HEK293 (cell line): ENCODE measurements around the gene BRD2.

Experiments used
- CTCF ChIA-PET: fragments of 350-600 bp; formaldehyde crosslinking; extraction: SDS; loops from one replicate; lab custom pipeline; 2021; ENCODE audit warnings: antibody characterized with exemption; lab: Yijun Ruan, JAX
- POLR2A ChIA-PET: fragments of 300-600 bp; formaldehyde crosslinking; extraction: SDS; loops from one replicate; lab custom pipeline; 2020; ENCODE audit warnings: antibody characterized with exemption, inconsistent platforms; lab: Yijun Ruan, JAX
- H3K27ac ChIP-seq: fragments of 200-500 bp; sonication (Bioruptor generic); 2 replicates; pipeline ENCODE4 v1.5.1; 2014; ENCODE audit warnings: low read depth, low read length, control low read depth, inconsistent platforms; ENCODE audit errors: extremely low read depth
- H3K36me3 ChIP-seq, 2 experiments: fragments of 200-500 bp in 1 of 2; sonication (Bioruptor generic) in 1 of 2; 1 replicate in 1 of 2; 2 replicates in 1 of 2; pipeline ENCODE4 v1.5.1; 2014 to 2017; ENCODE audit warnings: inconsistent platforms in 2 of 2, low read length in 2 of 2; ENCODE audit not compliant: control insufficient read depth in 2 of 2, insufficient read depth in 1 of 2
- H3K4me1 ChIP-seq: fragments of 200-500 bp; sonication (Bioruptor generic); 2 replicates; pipeline ENCODE4 v1.5.1; 2014; ENCODE audit warnings: mild to moderate bottlenecking, low read length, inconsistent platforms; ENCODE audit not compliant: control insufficient read depth, insufficient read depth
- H3K4me3 ChIP-seq: 2 replicates; pipeline ENCODE4 v1.5.1; 2011; ENCODE audit warnings: low read depth, mild to moderate bottlenecking, control low read depth, low read length, moderate library complexity
- H3K9me3 ChIP-seq: fragments of 200-500 bp; sonication (Bioruptor generic); 2 replicates; pipeline ENCODE4 v1.5.1; 2014; ENCODE audit warnings: low read depth, low read length, inconsistent platforms; ENCODE audit not compliant: control insufficient read depth, insufficient read depth
- ELK4 ChIP-seq: IDR thresholded peaks from 2 replicates; pipeline ENCODE4 v1.6.1; 2011; ENCODE audit warnings: mild to moderate bottlenecking, low read depth, low read length, borderline replicate concordance
- HOXA7 ChIP-seq: sonication (generic); formaldehyde crosslinking; IDR thresholded peaks from 2 replicates; pipeline ENCODE4 v1.8.1; 2022; ENCODE audit warnings: missing genetic modification reagents, borderline replicate concordance
- IKZF3 ChIP-seq: fragments of 450-650 bp; IDR thresholded peaks from 2 replicates; pipeline ENCODE4 v1.5.0; 2018; ENCODE audit warnings: missing biosample characterization, mild to moderate bottlenecking, missing genetic modification characterization, moderate library complexity
- PRDM1 ChIP-seq: fragments of 450-650 bp; formaldehyde crosslinking; IDR thresholded peaks from 2 replicates; pipeline ENCODE4; 2016; ENCODE audit warnings: missing biosample characterization, missing genetic modification characterization
- PRDM2 ChIP-seq: fragments of 450-650 bp; formaldehyde crosslinking; IDR thresholded peaks from 2 replicates; pipeline ENCODE4 v1.5.1; 2016; ENCODE audit warnings: missing biosample characterization, missing genetic modification characterization, borderline replicate concordance
- TCF7L2 ChIP-seq: IDR thresholded peaks from 2 replicates; pipeline ENCODE4 v1.6.1; 2011; ENCODE audit warnings: low read depth, mild to moderate bottlenecking, inconsistent platforms, low read length, moderate library complexity, borderline replicate concordance
- ZNF112 ChIP-seq: fragments of 450-650 bp; formaldehyde crosslinking; IDR thresholded peaks from 2 replicates; pipeline ENCODE4 v1.5.0; 2017; ENCODE audit warnings: missing biosample characterization, missing genetic modification characterization
- ZNF121 ChIP-seq: fragments of 450-650 bp; formaldehyde crosslinking; IDR thresholded peaks from 2 replicates; pipeline ENCODE4 v1.5.1; 2016; ENCODE audit warnings: missing biosample characterization, missing genetic modification characterization
- ZNF26 ChIP-seq: fragments of 450-650 bp; formaldehyde crosslinking; IDR thresholded peaks from 2 replicates; pipeline ENCODE4 v1.5.1; 2016; ENCODE audit warnings: missing biosample characterization, missing genetic modification characterization
- ZNF366 ChIP-seq: fragments of 450-650 bp; formaldehyde crosslinking; conservative IDR thresholded peaks from 2 replicates; pipeline ENCODE4 v1.5.1; 2016; ENCODE audit warnings: missing biosample characterization, missing genetic modification characterization
- ZNF398 ChIP-seq: fragments of 450-650 bp; formaldehyde crosslinking; IDR thresholded peaks from 2 replicates; pipeline ENCODE4 v1.5.1; 2017; ENCODE audit warnings: missing biosample characterization, missing genetic modification characterization
- ZNF501 ChIP-seq: fragments of 450-650 bp; formaldehyde crosslinking; IDR thresholded peaks from 2 replicates; pipeline ENCODE4 v1.5.1; 2016; ENCODE audit warnings: missing biosample characterization, missing genetic modification characterization
- ZNF580 ChIP-seq: fragments of 450-650 bp; formaldehyde crosslinking; IDR thresholded peaks from 2 replicates; pipeline ENCODE4 v1.5.1; 2016; ENCODE audit warnings: missing biosample characterization, missing genetic modification characterization
- ZNF585B ChIP-seq: fragments of 450-650 bp; formaldehyde crosslinking; IDR thresholded peaks from 2 replicates; pipeline ENCODE4 v1.5.1; 2016; ENCODE audit warnings: missing biosample characterization, missing genetic modification characterization
- ZNF621 ChIP-seq: fragments of 450-650 bp; formaldehyde crosslinking; IDR thresholded peaks from 2 replicates; pipeline ENCODE4 v1.5.1; 2017; ENCODE audit warnings: missing biosample characterization, missing genetic modification characterization
- ZNF624 ChIP-seq: fragments of 450-650 bp; formaldehyde crosslinking; IDR thresholded peaks from 2 replicates; pipeline ENCODE4 v1.5.1; 2017; ENCODE audit warnings: missing biosample characterization, missing genetic modification characterization
- ZNF654 ChIP-seq: fragments of 450-650 bp; formaldehyde crosslinking; IDR thresholded peaks from 2 replicates; pipeline ENCODE4 v1.5.1; 2016; ENCODE audit warnings: low read depth, missing biosample characterization, missing genetic modification characterization
- ZSCAN4 ChIP-seq: fragments of 450-650 bp; formaldehyde crosslinking; IDR thresholded peaks from 2 replicates; pipeline ENCODE4 v1.5.1; 2017; ENCODE audit warnings: missing biosample characterization, missing genetic modification characterization
- TF ChIP-seq, protein P1 (sequence below): fragments of 450-650 bp; formaldehyde crosslinking; IDR thresholded peaks from 2 replicates; pipeline ENCODE4 v1.5.1; 2016; ENCODE audit warnings: missing biosample characterization, missing genetic modification characterization

The BRD2 gene

DNA sequence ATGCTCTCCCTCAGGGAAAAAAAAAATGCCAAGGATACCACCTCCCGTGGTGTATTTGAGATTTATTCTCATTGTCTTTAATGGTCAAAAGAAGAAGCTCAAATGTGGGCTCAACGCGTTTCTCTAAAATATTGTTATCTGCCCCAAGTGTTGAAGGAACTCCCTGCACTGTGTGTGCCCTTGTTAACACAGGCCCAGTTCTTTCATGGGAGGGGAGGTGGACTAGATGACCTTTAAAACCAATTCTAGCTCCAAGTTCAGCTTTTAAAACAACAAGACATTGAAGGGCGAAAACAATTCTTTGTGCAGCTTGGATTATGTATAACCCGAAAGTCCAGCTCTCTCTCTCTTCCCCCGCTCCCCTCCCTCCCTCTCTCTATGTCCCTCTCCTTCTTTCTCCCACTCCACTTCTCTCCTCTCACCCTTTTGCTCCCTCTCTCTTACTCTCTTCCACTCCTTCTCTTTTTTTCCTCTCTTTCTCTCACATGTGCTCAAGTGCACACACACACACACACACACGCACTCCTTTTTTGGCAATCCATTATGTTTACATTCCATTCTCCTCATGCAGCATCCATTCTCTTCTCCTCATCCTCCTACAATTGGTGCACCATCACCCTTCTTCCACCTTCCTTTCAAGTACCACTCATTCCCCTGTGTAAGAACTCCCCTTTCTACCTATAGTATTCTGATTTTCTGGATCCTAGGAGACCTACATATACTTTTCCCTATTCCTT lies 36.1 kb upstream of the BRD2 start:
- no peaks in the 10 kb centered on the region for H3K36me3 ChIP-seq
- 0 out of 2 replicates have a peak, but pooled peaks have one; percentile 17 for TF ChIP-seq ZNF398 (tag by site-specific recombination)
- TF ChIP-seq ZNF624 (tag by site-specific recombination): no peak
- TF ChIP-seq ZSCAN4 (tag by site-specific recombination): peak; percentile 67
- TF ChIP-seq ZNF366 (tag by site-specific recombination): 0 out of 2 replicates have a peak, but pooled peaks have one; percentile 23
- peak; percentile 88 for TF ChIP-seq PRDM1 (tag by site-specific recombination)
- TF ChIP-seq, all 188 proteins: peak for 4
- Histone ChIP-seq H3K4me3 (no peak overlapping the region), H3K27ac (no peak overlapping the region), H3K9me3 (no peaks in the 10 kb centered on the region), H3K4me1 (no peaks in the 10 kb centered on the region)
- ChIA-PET CTCF (interaction anchor here (0.5 to 7.1 kb wide), 19 partner anchors 9 to 215 kb away, joined by 3 to 250 read pairs (median 9); partner anchors contain the start of genes BRD2, HLA-DMA and TAP2), POLR2A (interaction anchor here (0.5 to 1.3 kb wide), 3 partner anchors 38 to 584 kb away, joined by 3 to 5 read pairs (median 4); no protein-coding TSS in a partner anchor)

GRCh38 chr6:32933661-32934085 lies 34.7 kb upstream of the BRD2 start:
- ChIA-PET CTCF (interaction anchor here (0.6 to 7.1 kb wide), 51 partner anchors 10 to 748 kb away, joined by 3 to 250 read pairs (median 5); partner anchors contain the start of genes BRD2, HLA-DMA and TAP2), POLR2A (interaction anchor here (0.5 to 1.8 kb wide), 8 partner anchors 19 to 835 kb away, joined by 3 to 37 read pairs (median 8); partner anchors contain the start of genes BRD2 and HLA-DMA)
- Histone ChIP-seq H3K36me3 (no peaks in the 10 kb centered on the region), H3K4me1 (no peaks in the 10 kb centered on the region), H3K4me3 (no peak overlapping the region), H3K27ac (no peak overlapping the region), H3K9me3 (no peaks in the 10 kb centered on the region)
- TF ChIP-seq ZNF501 (no peak), ZNF26 (tag by site-specific recombination) (no peak), ZNF585B (tag by site-specific recombination) (no peak), ELK4 (no peak), ZNF580 (tag by site-specific recombination) (no peak), PRDM1 (tag by site-specific recombination) (no peak), ZNF654 (peak; percentile 56), ZNF121 (tag by site-specific recombination) (no peak), TCF7L2 (no peak), ZNF112 (tag by site-specific recombination) (no peak), HOXA7 (CRISPR knock-in tag) (no peak), IKZF3 (tag by site-specific recombination) (peak; percentile 68), PRDM2 (tag by site-specific recombination) (no peak), ZNF621 (tag by site-specific recombination) (no peak)
- TF ChIP-seq, protein P1, sequence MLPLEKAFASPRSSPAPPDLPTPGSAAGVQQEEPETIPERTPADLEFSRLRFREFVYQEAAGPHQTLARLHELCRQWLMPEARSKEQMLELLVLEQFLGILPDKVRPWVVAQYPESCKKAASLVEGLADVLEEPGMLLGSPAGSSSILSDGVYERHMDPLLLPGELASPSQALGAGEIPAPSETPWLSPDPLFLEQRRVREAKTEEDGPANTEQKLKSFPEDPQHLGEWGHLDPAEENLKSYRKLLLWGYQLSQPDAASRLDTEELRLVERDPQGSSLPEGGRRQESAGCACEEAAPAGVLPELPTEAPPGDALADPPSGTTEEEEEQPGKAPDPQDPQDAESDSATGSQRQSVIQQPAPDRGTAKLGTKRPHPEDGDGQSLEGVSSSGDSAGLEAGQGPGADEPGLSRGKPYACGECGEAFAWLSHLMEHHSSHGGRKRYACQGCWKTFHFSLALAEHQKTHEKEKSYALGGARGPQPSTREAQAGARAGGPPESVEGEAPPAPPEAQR (tag by site-specific recombination): no peak
